HUES6 (cell line): Measurements from ENCODE around the gene UBR7.

ENCODE experiments used
- H3K27ac ChIP-seq: 2 replicates; pipeline ENCODE4 v1.7.0; 2013; ENCODE audit warnings: low read depth, mild to moderate bottlenecking, low read length, inconsistent platforms
- H3K27me3 ChIP-seq: 2 replicates; pipeline ENCODE4 v1.6.1; 2013; ENCODE audit warnings: low read length; ENCODE audit not compliant: control insufficient read depth, insufficient read depth
- H3K36me3 ChIP-seq: 2 replicates; pipeline ENCODE4 v1.6.1; 2013; ENCODE audit warnings: low read length; ENCODE audit not compliant: control insufficient read depth, insufficient read depth
- H3K4me1 ChIP-seq: 2 replicates; pipeline ENCODE4 v1.6.1; 2013; ENCODE audit warnings: low read length; ENCODE audit not compliant: control insufficient read depth, insufficient read depth
- H3K4me3 ChIP-seq: 2 replicates; pipeline ENCODE4 v1.5.1; 2013; ENCODE audit warnings: low read depth, low read length
- H3K9ac ChIP-seq: one replicate; pipeline ENCODE4 v1.6.1; 2013; ENCODE audit warnings: mild to moderate bottlenecking, low read length
- H3K9me3 ChIP-seq: 2 replicates; pipeline ENCODE4 v1.6.1; 2013; ENCODE audit warnings: low read depth, low read length; ENCODE audit not compliant: control insufficient read depth, insufficient read depth

UBR7 gene

DNA sequence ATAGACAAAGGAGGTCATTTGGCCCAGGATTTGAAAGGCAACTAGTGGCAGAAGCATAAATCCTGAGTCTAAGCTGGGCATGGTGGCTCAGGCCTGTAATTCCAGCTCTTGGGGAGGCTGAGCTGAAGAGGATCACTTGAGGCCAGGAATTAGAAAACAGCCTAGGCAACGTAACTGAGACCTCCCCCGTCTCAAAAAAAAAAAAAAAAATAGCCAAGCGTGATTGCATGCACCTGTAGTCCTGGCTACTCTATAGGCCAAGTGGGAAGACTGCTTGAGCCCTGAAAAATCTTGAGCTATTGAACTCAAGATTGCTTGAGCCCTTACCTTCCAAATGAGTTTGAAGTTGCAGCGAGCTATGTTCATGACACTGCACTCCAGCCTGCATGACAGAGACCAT, 8.0 kb upstream of the UBR7 start:
- Histone ChIP-seq H3K27me3 (no peaks in the 10 kb centered on the region), H3K4me3 (no peak overlapping the region), H3K9ac (no peak overlapping the region), H3K27ac (no peak overlapping the region), H3K4me1 (no peaks in the 10 kb centered on the region), H3K9me3 (no peaks in the 10 kb centered on the region), H3K36me3 (no peaks in the 10 kb centered on the region)

DNA sequence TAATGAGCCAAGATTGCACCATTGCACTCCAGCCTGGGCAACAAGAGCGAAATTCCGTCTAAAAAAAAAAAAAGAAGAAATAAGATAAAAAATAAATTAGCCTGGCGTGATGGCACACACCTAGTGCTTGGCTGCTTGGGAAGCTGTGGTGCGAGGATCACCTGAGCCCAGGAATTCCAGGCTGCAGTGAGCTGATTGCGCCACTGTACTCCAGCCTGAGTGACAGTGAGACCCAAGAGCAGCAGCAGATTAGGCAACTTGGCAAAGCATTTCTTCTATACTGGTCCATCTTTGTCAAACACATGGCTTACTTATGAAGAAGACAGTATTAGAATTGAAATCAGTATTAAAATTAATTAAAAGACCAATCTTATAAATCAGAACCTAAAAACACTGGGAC, 6.5 kb upstream of the UBR7 start:
- H3K9me3 ChIP-seq = no peaks in the 10 kb centered on the region
- H3K4me1 ChIP-seq = no peaks in the 10 kb centered on the region
- H3K27ac ChIP-seq = no peak overlapping the region
- no peak overlapping the region for H3K9ac ChIP-seq
- H3K27me3 ChIP-seq = no peaks in the 10 kb centered on the region
- 0 out of 2 replicates have a peak, but pooled peaks cover 4% of the 10 kb centered on the region for H3K36me3 ChIP-seq
- no peak overlapping the region for H3K4me3 ChIP-seq

DNA sequence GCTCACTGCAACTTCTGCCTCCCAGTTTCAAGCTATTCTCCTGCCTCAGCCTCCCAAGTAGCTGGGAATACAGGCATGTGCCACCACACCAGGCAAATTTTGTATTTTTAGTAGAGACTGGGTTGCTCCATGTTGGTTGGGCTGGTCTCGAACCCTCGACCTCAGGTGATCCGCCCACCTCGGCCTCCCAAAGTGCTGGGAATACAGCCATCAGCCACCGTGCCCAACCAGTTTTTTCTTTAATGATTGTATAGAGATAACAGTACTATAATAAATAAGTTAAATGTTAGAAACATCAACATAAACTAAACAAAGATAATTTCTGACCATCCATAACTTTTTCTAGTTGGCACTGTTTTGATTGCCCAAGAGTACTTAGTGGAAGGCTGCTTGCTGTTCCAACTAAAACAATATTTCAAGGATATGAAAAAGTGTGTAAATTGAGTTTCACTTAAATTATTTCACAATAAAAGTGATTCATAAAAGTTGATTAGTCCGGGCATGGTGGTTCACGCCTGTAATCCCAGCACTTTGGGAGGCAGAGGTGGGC, 5.8 kb upstream of the UBR7 start:
- Histone ChIP-seq H3K27me3 (no peaks in the 10 kb centered on the region), H3K9me3 (no peaks in the 10 kb centered on the region), H3K36me3 (0 out of 2 replicates have a peak, but pooled peaks cover 4% of the 10 kb centered on the region), H3K9ac (no peak overlapping the region), H3K4me1 (no peaks in the 10 kb centered on the region), H3K27ac (no peak overlapping the region), H3K4me3 (no peak overlapping the region)

DNA sequence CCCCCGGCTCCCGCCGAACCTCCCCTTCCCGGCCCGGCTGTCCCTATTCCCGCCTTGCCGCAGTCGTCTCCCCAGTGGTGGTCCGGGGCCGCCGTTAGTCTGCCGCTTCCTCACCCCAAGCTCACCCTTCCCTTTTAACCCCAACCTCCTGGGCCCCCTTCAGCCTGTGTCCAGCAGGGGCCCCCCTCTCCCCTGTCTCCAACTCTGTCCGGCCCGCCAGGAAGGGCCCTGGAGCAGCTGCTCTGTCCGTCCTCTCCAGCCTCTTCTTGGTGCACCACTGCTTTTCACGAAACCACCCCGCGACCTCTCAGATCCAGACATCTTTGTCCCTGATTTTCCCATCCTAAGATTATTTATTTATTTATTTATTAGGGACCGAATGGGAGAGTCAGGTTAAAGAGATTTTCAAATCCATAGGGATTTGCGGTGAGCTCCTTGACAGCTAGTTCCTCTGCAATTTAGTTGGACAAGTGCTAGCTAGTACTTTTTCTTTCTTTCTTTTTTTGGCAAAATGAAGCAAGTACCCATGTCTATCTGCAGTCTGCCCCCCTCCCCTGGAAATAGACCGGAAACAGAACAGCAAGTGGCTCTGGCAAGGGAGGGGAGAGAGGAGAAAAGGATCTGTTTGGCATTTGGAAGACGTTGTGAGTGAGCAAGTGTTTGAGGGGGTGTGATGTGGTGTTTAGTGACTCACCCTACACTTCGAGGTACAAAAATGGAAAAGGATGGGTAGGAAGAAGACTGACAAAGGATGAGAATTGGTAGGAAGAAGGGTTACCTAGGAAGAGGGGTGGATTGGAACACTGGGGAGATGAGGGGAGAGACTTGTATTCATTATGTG, 632 bp downstream of the UBR7 start:
- Histone ChIP-seq H3K27ac (no peak overlapping the region), H3K4me1 (no peaks in the 10 kb centered on the region), H3K36me3 (peaks cover 23% of the 10 kb centered on the region), H3K4me3 (peak overlapping the region; percentile 79), H3K9ac (peak overlapping the region; percentile 82), H3K27me3 (no peaks in the 10 kb centered on the region), H3K9me3 (no peaks in the 10 kb centered on the region)

DNA sequence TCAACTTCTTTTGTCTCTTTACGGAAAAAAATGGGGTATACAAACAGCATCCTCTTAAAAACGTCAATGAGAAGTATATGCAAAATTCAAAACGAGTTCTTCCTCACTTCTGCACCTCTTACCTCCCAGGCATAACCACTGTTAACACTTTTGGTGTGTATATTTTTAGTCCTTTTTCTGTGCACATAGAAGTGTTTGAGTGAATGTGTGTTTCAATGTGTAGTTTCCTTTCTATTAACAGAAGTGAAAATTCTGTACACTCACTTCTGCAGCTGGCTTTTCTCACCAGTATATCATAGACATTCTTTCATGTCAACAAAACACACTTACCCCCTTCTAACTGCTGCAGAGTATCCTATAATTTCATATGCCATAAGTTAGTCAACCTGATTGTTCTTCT, 5.4 kb downstream of the UBR7 start:
- H3K36me3 ChIP-seq = peaks cover 54% of the 10 kb centered on the region
- no peaks in the 10 kb centered on the region for H3K27me3 ChIP-seq
- no peaks in the 10 kb centered on the region for H3K4me1 ChIP-seq
- no peak overlapping the region for H3K9ac ChIP-seq
- H3K9me3 ChIP-seq = no peaks in the 10 kb centered on the region
- H3K4me3 ChIP-seq = no peak overlapping the region
- no peak overlapping the region for H3K27ac ChIP-seq

DNA sequence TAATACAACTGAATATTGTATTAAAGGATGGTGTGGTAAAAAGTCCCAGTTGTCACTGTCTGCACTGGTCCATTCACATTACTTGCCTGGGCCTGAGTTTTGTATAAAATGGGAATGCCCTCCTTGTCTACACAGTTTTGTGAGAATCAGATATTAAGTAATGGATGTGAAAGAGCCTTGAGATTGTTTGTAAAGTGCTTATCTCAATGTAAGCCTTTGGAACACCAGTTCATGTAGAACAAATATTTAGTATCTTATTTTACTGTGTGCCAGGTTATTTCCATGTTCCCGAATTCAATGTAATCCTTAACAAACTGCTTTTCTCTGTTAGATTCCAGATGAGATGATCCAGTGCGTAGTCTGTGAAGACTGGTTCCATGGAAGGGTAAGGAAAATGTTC, 7.5 kb downstream of the UBR7 start:
- H3K27me3 ChIP-seq = no peaks in the 10 kb centered on the region
- no peak overlapping the region for H3K4me3 ChIP-seq
- H3K4me1 ChIP-seq = no peaks in the 10 kb centered on the region
- H3K27ac ChIP-seq = no peak overlapping the region
- no peaks in the 10 kb centered on the region for H3K9me3 ChIP-seq
- H3K36me3 ChIP-seq = peaks cover 60% of the 10 kb centered on the region
- H3K9ac ChIP-seq = no peak overlapping the region

DNA sequence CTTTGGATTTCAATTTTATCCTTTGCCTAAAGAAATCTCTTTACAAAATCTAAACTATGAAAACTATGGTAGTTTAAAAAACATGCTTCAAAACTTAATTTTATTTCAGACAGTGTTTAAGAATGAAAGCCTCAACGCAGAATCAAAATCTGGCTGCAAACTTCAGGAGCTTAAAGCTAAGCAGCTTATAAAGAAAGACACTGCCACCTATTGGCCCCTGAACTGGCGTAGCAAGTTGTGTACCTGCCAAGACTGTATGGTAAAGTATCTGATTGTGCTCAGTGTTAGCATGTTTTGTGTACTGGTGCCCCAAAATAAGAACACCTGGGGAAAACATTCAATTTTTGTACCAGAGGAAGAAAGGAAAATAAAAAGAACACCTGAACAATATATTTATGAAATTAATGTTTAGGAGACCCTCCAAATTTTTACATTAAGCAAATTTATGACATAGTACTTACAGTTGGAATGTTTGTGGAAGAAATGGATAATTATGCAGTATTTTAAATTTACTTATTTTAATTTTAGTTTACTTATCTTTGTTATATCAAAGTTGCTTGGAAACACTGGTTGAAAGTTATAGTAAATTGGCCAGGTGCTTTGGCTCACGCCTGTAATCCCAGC, 12.2 kb downstream of the UBR7 start:
- H3K4me3 ChIP-seq = no peak overlapping the region
- peaks cover 64% of the 10 kb centered on the region for H3K36me3 ChIP-seq
- H3K9ac ChIP-seq = no peak overlapping the region
- no peaks in the 10 kb centered on the region for H3K27me3 ChIP-seq
- no peaks in the 10 kb centered on the region for H3K9me3 ChIP-seq
- H3K4me1 ChIP-seq = no peaks in the 10 kb centered on the region
- H3K27ac ChIP-seq = no peak overlapping the region

DNA sequence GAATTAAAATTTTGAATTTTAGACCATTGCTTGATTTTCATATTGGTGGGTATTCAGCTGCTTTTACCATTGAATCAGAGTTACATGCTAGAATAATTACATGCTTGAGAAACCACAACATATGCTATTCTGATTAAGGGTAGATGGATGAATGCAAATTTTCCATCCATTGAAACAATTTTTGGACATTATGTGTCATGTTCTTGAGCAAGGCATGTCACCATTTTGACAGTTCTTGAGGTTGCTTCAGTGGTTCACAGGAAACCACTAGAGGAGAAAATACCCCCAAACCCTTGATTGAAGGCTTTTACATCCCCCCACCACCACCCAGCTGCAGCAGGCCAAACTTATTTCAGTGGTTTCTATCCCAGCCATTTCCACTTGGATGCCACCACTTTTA, 13.5 kb downstream of the UBR7 start:
- Histone ChIP-seq H3K27ac (no peak overlapping the region), H3K4me1 (no peaks in the 10 kb centered on the region)

DNA sequence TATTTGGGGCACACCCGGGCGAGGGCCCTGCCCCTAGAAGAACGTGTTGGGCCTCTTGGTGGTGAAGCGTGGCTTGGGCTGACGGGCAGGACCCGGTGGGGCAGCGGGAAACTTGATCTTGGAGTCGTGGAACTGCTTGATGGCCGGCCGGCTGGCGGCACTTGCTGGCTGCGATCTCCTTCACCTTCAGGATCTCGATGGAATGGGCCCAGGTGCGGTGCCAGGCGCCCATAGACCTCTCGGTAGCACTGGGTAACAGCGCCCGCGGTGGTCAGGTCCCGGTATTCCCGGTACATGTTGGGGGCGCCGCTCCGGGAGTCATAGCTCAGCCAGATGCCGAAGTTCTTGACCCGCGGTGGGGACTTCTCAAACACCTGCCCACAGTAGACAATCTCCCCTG, 16.5 kb downstream of the UBR7 start:
- Histone ChIP-seq H3K27ac (no peak overlapping the region), H3K27me3 (no peaks in the 10 kb centered on the region), H3K36me3 (peaks cover 66% of the 10 kb centered on the region), H3K9me3 (no peaks in the 10 kb centered on the region), H3K9ac (no peak overlapping the region), H3K4me3 (no peak overlapping the region), H3K4me1 (no peaks in the 10 kb centered on the region)

More for the DNA sequence above, 13.5 kb downstream of the UBR7 start:
- H3K9ac ChIP-seq = no peak overlapping the region
- no peaks in the 10 kb centered on the region for H3K27me3 ChIP-seq
- no peaks in the 10 kb centered on the region for H3K9me3 ChIP-seq
- H3K4me3 ChIP-seq = no peak overlapping the region
- peaks cover 62% of the 10 kb centered on the region for H3K36me3 ChIP-seq

DNA sequence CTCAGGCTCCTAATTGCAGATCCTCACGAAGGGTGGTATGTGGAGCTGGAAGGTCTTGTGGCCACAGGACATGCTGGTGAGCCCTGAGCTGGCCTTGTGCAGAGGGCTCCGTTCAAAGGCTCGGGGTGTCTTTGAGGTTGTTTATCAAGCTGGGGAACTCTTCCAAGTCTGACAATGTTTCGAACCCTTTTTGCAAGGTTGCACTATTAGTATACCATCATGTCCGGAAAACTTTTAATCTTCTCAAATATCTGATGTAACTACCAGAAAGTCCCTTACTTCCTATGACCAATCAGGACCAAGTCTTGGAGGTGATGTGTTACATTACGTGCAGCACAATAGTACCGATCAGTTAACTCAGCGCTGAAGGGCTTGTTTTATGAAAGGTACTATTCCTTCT, 21.5 kb downstream of the UBR7 start:
- H3K9me3 ChIP-seq = no peaks in the 10 kb centered on the region
- H3K27me3 ChIP-seq = no peaks in the 10 kb centered on the region
- H3K36me3 ChIP-seq = peaks cover 48% of the 10 kb centered on the region
- H3K4me1 ChIP-seq = no peaks in the 10 kb centered on the region
- no peak overlapping the region for H3K4me3 ChIP-seq
- H3K27ac ChIP-seq = no peak overlapping the region
- no peak overlapping the region for H3K9ac ChIP-seq

DNA sequence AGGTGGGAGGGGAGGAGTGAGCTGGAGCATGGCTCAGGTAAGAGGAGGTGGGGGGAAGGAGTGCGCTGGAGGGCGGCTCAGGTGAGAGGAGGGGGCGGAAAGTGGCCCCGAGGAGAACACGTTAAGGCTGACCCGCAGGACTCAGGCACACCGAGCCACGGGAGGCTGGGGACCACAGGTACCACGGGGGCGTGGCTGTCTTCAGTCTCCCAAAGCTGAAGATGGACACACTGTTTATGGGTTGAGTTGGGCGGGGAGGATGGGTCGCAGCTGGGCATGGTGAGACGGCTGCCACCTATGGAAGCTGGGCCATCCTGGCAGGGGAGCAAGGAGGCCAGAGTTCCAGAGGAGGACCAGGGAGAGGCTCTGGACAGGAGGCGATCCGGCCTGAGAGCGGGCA, 23.5 kb downstream of the UBR7 start:
- H3K27ac ChIP-seq = no peak overlapping the region
- no peak overlapping the region for H3K9ac ChIP-seq
- H3K36me3 ChIP-seq = peaks cover 31% of the 10 kb centered on the region
- no peaks in the 10 kb centered on the region for H3K27me3 ChIP-seq
- H3K4me3 ChIP-seq = no peak overlapping the region
- 0 out of 2 replicates have a peak, but pooled peaks cover 3% of the 10 kb centered on the region for H3K4me1 ChIP-seq
- no peaks in the 10 kb centered on the region for H3K9me3 ChIP-seq
